ENCODE data around the gene CD46. TPM values are rescaled to one million over a fixed set of nuclear protein-coding genes. Genes with fewer than 3 reads are reported as not detected.
"Not testable (repeated sequence)": the region's sequence is repeated elsewhere in the genome, so short reads cannot be mapped to it uniquely, and the experiment has no call there.

CD46 gene
- 65.9 TPM for polyA plus RNA-seq (2013, experiment 1 of 2)
- 64.5 TPM for polyA plus RNA-seq (2013, experiment 2 of 2)

DNA sequence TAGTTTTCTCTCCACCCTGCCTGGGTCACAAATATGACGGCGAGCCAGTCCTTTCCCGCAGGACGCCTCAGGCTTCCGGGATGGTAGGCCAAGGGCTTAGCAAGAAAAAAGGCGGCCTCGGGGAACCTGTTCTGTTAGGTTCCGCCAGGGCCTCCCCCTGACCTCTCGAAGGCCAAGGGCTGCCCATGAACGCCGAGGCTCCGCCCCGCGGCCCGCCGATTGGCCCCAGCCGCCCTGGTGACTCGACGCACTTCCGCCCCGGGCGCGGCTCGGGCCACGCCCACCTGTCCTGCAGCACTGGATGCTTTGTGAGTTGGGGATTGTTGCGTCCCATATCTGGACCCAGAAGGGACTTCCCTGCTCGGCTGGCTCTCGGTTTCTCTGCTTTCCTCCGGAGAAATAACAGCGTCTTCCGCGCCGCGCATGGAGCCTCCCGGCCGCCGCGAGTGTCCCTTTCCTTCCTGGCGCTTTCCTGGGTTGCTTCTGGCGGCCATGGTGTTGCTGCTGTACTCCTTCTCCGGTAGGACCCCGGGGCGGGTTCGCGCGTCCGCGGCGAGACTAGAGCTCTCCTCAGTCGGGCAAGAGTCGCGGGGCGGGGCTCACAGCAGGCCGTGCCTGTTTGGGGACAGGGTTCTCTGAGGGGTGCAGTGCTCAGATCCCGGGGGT, at the start of gene CD46:
CD46 (plus strand) TSS at position 265 of the 666 bp plus-strand sequence; CDS start at position 424, 159 bp downstream.
- peak within 1 kb of the TSS; percentile 89 for H3K23ac ChIP-seq (ENCODE audit: low read depth, low read length, poor library complexity)
- no peaks in the 10 kb centered on the region for H3K27me3 ChIP-seq (ENCODE audit: control insufficient read depth in 3 of 3, insufficient read depth in 3 of 3, low read depth in 1 of 3, low read length in 3 of 3)
- peak within 1 kb of the TSS; percentile 54 for H2AK5ac ChIP-seq (ENCODE audit: low read depth, low read length)
- peak within 1 kb of the TSS; percentile 80 for H2BK15ac ChIP-seq (ENCODE audit: low read length)
- WGBS, 2 donors (ENCODE audit: extremely low coverage in 2 of 2, insufficient read length in 2 of 2, insufficient replicate concordance in 1 of 2): no CpG with 5 or more reads among the region's 55 CpGs
- H2BK5ac ChIP-seq (ENCODE audit: low read length): peak within 1 kb of the TSS; percentile 95
- peaks cover 0 to 15% of the 10 kb centered on the region in 2 donors for H3K36me3 ChIP-seq (replicated peaks in 1 of 2; ENCODE audit: control insufficient read depth in 2 of 2, insufficient read depth in 2 of 2, low read length in 2 of 2)
- peak within 1 kb of the TSS; percentile 97 for H3K9ac ChIP-seq (ENCODE audit: low read depth, low read length, poor library complexity)
- H3K4ac ChIP-seq (ENCODE audit: low read length): no peak within 1 kb of the TSS
- no peak within 1 kb of the TSS for H2BK120ac ChIP-seq (ENCODE audit: low read depth, low read length)
- H3K18ac ChIP-seq (ENCODE audit: low read length): peak within 1 kb of the TSS; percentile 96
- peak within 1 kb of the TSS; percentile 84 for H3K14ac ChIP-seq (ENCODE audit: low read length)
- peak within 1 kb of the TSS; percentile 94 for H2AFZ ChIP-seq (ENCODE audit: low read length)
- H3K4me2 ChIP-seq (ENCODE audit: insufficient read depth, low read length, poor library complexity, severe bottlenecking): peak within 1 kb of the TSS; percentile 89
- H3K4me3 ChIP-seq (ENCODE audit: low read length in 2 of 2): peak within 1 kb of the TSS; percentile 86 to 98
- H3K4me1 ChIP-seq (ENCODE audit: control insufficient read depth in 2 of 2, insufficient read depth in 1 of 2, low read depth in 1 of 2, low read length in 2 of 2): peaks cover 1 to 6% of the 10 kb centered on the region in 2 donors
- peak within 1 kb of the TSS; percentile 83 for H3K27ac ChIP-seq (replicated peaks; ENCODE audit: low read length)
- H3K79me1 ChIP-seq (ENCODE audit: low read depth, low read length): peaks cover 6% of the 10 kb centered on the region
- peak; percentile 79 for DNase-seq (ENCODE audit: low spot score)
- H4K91ac ChIP-seq (ENCODE audit: low read depth, low read length, poor library complexity): no peak within 1 kb of the TSS
- H2BK12ac ChIP-seq (ENCODE audit: low read length): no peak within 1 kb of the TSS
- no peaks in the 10 kb centered on the region for H3K9me3 ChIP-seq (replicated peaks in 1 of 2; ENCODE audit: control insufficient read depth in 2 of 2, insufficient read depth in 1 of 2, low read depth in 1 of 2, low read length in 2 of 2)
- no peak within 1 kb of the TSS for H4K8ac ChIP-seq (ENCODE audit: low read depth, low read length)

GRCh38 chr1:207702317-207702716, 49.5 kb upstream of the CD46 start:
- H4K8ac ChIP-seq (ENCODE audit: low read depth, low read length): no peak overlapping the region
- H2BK120ac ChIP-seq (ENCODE audit: low read depth, low read length): no peak overlapping the region
- no peak overlapping the region for H3K23ac ChIP-seq (ENCODE audit: low read depth, low read length, poor library complexity)
- H3K9me3 ChIP-seq (replicated peaks in 1 of 2; ENCODE audit: control insufficient read depth in 2 of 2, insufficient read depth in 1 of 2, low read depth in 1 of 2, low read length in 2 of 2): no peaks in the 10 kb centered on the region
- H3K9ac ChIP-seq (ENCODE audit: low read depth, low read length, poor library complexity): no peak overlapping the region
- peaks cover 0 to 7% (median 0%) of the 10 kb centered on the region in 3 experiments for H3K27me3 ChIP-seq (ENCODE audit: control insufficient read depth in 3 of 3, insufficient read depth in 3 of 3, low read depth in 1 of 3, low read length in 3 of 3)
- WGBS, 2 donors (ENCODE audit: extremely low coverage in 2 of 2, insufficient read length in 2 of 2, insufficient replicate concordance in 1 of 2): no CpG with 5 or more reads among the region's 1 CpG
- no peaks in the 10 kb centered on the region for H3K4me1 ChIP-seq (ENCODE audit: control insufficient read depth in 2 of 2, insufficient read depth in 1 of 2, low read depth in 1 of 2, low read length in 2 of 2)
- DNase-seq (ENCODE audit: low spot score): no peak
- no peak overlapping the region for H3K27ac ChIP-seq (replicated peaks; ENCODE audit: low read length)
- H3K4me2 ChIP-seq (ENCODE audit: insufficient read depth, low read length, poor library complexity, severe bottlenecking): no peak overlapping the region
- no peaks in the 10 kb centered on the region for H3K36me3 ChIP-seq (replicated peaks in 1 of 2; ENCODE audit: control insufficient read depth in 2 of 2, insufficient read depth in 2 of 2, low read length in 2 of 2)
- H2BK15ac ChIP-seq (ENCODE audit: low read length): no peak overlapping the region
- H2BK5ac ChIP-seq (ENCODE audit: low read length): no peak overlapping the region
- H2BK12ac ChIP-seq (ENCODE audit: low read length): no peak overlapping the region
- H2AFZ ChIP-seq (ENCODE audit: low read length): no peak overlapping the region
- H3K79me1 ChIP-seq (ENCODE audit: low read depth, low read length): no peaks in the 10 kb centered on the region
- H3K18ac ChIP-seq (ENCODE audit: low read length): no peak overlapping the region
- no peak overlapping the region for H3K14ac ChIP-seq (ENCODE audit: low read length)
- no peak overlapping the region for H2AK5ac ChIP-seq (ENCODE audit: low read depth, low read length)
- H3K4ac ChIP-seq (ENCODE audit: low read length): no peak overlapping the region
- no peak overlapping the region for H3K4me3 ChIP-seq (ENCODE audit: low read length in 2 of 2)
- H4K91ac ChIP-seq (ENCODE audit: low read depth, low read length, poor library complexity): no peak overlapping the region

DNA sequence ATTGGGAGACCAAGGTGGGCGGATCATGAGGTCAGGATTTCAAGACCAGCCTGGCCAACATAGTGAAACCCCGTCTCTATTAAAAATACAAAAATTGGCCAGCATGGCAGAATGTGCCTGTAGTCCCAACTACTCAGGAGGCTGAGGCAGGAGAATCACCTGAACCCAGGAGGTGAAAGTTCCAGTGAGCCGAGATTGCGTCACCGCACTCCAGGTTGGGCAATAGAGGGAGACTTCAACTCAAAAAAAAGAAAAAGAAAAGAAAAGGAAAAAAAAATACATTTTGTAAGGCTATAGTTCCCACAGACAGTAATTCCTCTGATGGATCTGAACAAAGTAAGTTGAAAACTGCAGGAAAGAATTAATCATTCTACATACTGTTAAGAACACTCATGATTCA, 48.1 kb upstream of the CD46 start:
- Histone ChIP-seq H3K18ac (ENCODE audit: low read length) (no peak overlapping the region), H2AFZ (ENCODE audit: low read length) (no peak overlapping the region), H3K14ac (ENCODE audit: low read length) (no peak overlapping the region), H3K23ac (ENCODE audit: low read depth, low read length, poor library complexity) (no peak overlapping the region), H3K4me2 (ENCODE audit: insufficient read depth, low read length, poor library complexity, severe bottlenecking) (no peak overlapping the region), H2BK5ac (ENCODE audit: low read length) (no peak overlapping the region), H3K9me3 (replicated peaks in 1 of 2; ENCODE audit: control insufficient read depth in 2 of 2, insufficient read depth in 1 of 2, low read depth in 1 of 2, low read length in 2 of 2) (no peaks in the 10 kb centered on the region), H4K91ac (ENCODE audit: low read depth, low read length, poor library complexity) (no peak overlapping the region), H3K4ac (ENCODE audit: low read length) (no peak overlapping the region), H2BK12ac (ENCODE audit: low read length) (no peak overlapping the region), H3K9ac (ENCODE audit: low read depth, low read length, poor library complexity) (no peak overlapping the region), H3K4me1 (ENCODE audit: control insufficient read depth in 2 of 2, insufficient read depth in 1 of 2, low read depth in 1 of 2, low read length in 2 of 2) (no peaks in the 10 kb centered on the region), H3K79me1 (ENCODE audit: low read depth, low read length) (no peaks in the 10 kb centered on the region), H3K27ac (replicated peaks; ENCODE audit: low read length) (no peak overlapping the region), H3K27me3 (ENCODE audit: control insufficient read depth in 3 of 3, insufficient read depth in 3 of 3, low read depth in 1 of 3, low read length in 3 of 3) (peaks cover 0 to 7% (median 0%) of the 10 kb centered on the region in 3 experiments), H2BK120ac (ENCODE audit: low read depth, low read length) (no peak overlapping the region), H2BK15ac (ENCODE audit: low read length) (no peak overlapping the region), H4K8ac (ENCODE audit: low read depth, low read length) (no peak overlapping the region), H2AK5ac (ENCODE audit: low read depth, low read length) (no peak overlapping the region), H3K4me3 (ENCODE audit: low read length in 2 of 2) (no peak overlapping the region), H3K36me3 (replicated peaks in 1 of 2; ENCODE audit: control insufficient read depth in 2 of 2, insufficient read depth in 2 of 2, low read length in 2 of 2) (no peaks in the 10 kb centered on the region)
- WGBS, 2 donors (ENCODE audit: extremely low coverage in 2 of 2, insufficient read length in 2 of 2, insufficient replicate concordance in 1 of 2): no CpG with 5 or more reads among the region's 5 CpGs
- DNase-seq (ENCODE audit: low spot score): no peak

DNA sequence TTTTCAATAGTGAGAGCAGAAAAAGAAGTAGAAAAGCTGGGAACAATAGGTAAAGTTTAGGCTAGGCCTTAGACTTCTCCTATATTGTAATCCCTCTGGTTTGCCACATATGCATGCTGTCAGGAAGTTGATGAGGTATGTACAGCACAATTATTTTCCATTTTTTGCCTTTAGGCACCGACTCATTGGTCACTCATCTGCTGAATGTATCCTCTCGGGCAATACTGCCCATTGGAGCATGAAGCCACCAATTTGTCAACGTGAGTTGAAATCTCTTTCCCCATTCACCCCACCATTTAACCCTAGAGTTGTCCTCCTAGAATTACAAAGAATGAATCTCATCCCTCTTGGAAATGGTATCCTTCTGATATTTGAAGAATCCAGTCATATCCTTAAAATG, 43.9 kb upstream of the CD46 start:
- not testable (repeated sequence) for H2BK120ac ChIP-seq (ENCODE audit: low read depth, low read length); H3K27me3 ChIP-seq (ENCODE audit: control insufficient read depth in 3 of 3, insufficient read depth in 3 of 3, low read depth in 1 of 3, low read length in 3 of 3); H3K4me3 ChIP-seq (ENCODE audit: low read length in 2 of 2); H3K9me3 ChIP-seq (replicated peaks in 1 of 2; ENCODE audit: control insufficient read depth in 2 of 2, insufficient read depth in 1 of 2, low read depth in 1 of 2, low read length in 2 of 2); H3K4me2 ChIP-seq (ENCODE audit: insufficient read depth, low read length, poor library complexity, severe bottlenecking); H2BK5ac ChIP-seq (ENCODE audit: low read length); H2AK5ac ChIP-seq (ENCODE audit: low read depth, low read length); H2AFZ ChIP-seq (ENCODE audit: low read length); H4K8ac ChIP-seq (ENCODE audit: low read depth, low read length); H4K91ac ChIP-seq (ENCODE audit: low read depth, low read length, poor library complexity); H3K9ac ChIP-seq (ENCODE audit: low read depth, low read length, poor library complexity); H3K36me3 ChIP-seq (replicated peaks in 1 of 2; ENCODE audit: control insufficient read depth in 2 of 2, insufficient read depth in 2 of 2, low read length in 2 of 2); H3K27ac ChIP-seq (replicated peaks; ENCODE audit: low read length); H3K23ac ChIP-seq (ENCODE audit: low read depth, low read length, poor library complexity); H2BK15ac ChIP-seq (ENCODE audit: low read length); H3K18ac ChIP-seq (ENCODE audit: low read length); H3K14ac ChIP-seq (ENCODE audit: low read length); H3K4ac ChIP-seq (ENCODE audit: low read length); H3K4me1 ChIP-seq (ENCODE audit: control insufficient read depth in 2 of 2, insufficient read depth in 1 of 2, low read depth in 1 of 2, low read length in 2 of 2); H2BK12ac ChIP-seq (ENCODE audit: low read length); H3K79me1 ChIP-seq (ENCODE audit: low read depth, low read length); DNase-seq (ENCODE audit: low spot score)
- WGBS, 2 donors (ENCODE audit: extremely low coverage in 2 of 2, insufficient read length in 2 of 2, insufficient replicate concordance in 1 of 2): no CpG with 5 or more reads among the region's 3 CpGs
